GM10847 (cell line): ENCODE data around the gene ANKLE2.

Source experiments
- POLR2A ChIP-seq: IDR thresholded peaks from 2 replicates; pipeline ENCODE4 v1.6.1; 2011; ENCODE audit not compliant: insufficient read length; ENCODE audit errors: extremely low read depth

ANKLE2 gene

DNA sequence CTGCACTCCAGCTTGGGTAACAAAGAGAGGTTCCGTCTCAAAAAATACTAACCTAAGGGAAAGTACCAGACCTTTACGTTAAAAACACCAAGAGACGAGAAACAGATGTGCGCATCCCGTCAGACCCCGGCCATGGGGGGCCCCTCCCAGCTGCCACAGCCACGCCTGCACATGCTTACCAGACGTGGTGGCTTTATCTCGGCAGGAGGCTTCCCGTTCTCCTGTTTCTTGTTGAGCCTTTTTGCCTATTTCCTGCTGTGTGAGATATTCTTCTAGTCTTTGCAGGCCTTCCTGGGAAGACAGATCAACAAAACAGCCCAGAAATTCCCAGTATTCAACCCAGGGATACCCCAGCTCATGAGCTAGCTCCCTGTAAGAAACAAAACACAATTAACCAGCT is 27.4 kb downstream of the ANKLE2 start:
- TF ChIP-seq POLR2A: no peak

- no peak for TF ChIP-seq POLR2A
Observed at GRCh38 chr12:132731574-132731973, 30.1 kb downstream of the ANKLE2 start.

DNA sequence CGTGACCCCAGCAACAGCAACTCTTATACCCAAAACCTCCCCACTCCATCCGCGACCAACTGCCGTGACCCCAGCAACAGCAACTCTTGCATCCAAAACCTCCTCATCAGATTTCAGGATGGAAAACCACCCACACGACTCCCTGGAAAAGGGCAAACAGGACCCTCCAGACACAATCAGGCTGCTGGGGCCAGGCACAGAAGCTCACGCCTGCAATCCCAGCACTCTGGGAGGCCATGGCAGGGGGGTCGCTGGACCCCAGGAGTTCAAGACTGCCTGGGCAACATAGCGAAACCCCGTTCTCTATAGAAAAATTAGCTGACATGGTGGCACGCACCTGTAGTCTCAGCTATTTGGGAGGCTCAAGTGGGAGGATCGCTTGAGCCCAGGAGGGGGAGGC is 31.3 kb downstream of the ANKLE2 start:
- no peak for TF ChIP-seq POLR2A

GRCh38 chr12:132729541-132730320 is 31.9 kb downstream of the ANKLE2 start:
- TF ChIP-seq POLR2A: no peak

DNA sequence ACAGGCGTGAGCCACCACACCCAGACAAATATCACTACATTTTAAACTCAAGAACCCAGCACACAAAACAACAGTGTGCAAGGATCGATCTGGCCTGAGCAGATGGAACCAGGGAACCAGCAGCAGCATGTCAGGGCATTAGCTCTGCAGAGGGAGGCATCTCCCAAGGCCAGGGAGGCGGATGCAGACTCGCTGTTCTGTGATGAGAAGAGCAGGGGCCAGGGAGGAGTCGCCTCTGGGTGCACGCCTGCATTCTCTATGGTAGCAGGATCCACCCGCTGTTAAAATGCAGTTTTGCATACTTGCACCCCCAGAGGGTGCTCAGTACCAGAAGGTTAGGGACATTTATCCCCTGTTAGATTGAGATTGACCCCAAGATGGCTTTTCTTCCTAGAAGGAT is 33.1 kb downstream of the ANKLE2 start:
- no peak for TF ChIP-seq POLR2A

DNA sequence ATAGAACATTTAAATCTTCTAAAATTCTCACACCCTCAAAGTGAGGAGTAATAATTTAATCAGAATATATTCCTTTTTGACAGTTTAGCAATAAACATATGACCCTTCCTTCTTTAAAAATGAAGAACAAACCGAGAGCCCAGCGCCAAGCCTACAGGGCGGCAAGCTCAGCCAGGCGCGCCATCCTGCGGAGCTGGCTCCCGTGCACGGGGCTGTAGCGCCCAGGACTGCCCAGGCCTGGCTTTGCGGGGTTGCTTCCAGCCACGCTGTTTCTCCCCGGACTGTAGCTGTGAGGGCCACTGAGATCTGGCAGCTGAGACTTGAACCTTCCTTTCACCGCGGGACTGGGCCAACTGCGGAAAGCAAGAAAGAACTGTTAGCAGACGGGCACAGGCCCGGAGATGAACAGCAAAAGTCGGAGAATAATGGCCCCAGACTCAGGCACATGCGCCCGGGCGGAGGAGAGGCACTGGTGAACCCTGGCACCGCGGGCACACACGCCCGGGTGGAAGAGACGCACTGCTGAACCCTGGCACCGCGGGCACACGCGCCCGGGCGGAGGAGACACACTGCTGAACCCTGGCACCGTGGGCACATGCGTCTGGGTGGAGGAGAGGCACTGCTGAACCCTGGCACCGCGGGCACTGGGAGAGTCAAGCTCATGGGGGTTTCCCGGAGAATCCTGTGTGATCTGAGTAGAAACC is 34.4 kb downstream of the ANKLE2 start:
- TF ChIP-seq POLR2A: no peak

DNA sequence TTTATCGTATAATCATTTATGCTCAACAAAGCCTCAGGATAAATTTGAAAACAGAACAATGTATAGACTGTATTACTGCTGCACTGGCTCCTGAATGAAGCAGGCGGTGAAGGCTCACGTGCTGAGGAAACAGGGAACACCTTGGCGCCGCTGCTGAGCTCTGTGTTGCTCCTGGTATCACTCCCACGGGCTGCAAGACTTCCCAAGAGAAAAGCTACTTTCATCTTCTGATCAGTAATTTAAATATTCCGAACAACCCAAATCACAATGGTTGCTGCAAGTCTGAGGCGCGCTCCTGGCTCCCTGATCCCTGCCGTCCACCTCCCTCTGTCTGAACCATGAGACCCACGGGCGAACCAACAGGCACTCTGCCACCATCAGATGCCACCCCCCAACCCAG is 35.2 kb downstream of the ANKLE2 start:
- TF ChIP-seq POLR2A: no peak

GRCh38 chr12:132724506-132725241 is 37.0 kb downstream of the ANKLE2 start:
- no peak for TF ChIP-seq POLR2A

DNA sequence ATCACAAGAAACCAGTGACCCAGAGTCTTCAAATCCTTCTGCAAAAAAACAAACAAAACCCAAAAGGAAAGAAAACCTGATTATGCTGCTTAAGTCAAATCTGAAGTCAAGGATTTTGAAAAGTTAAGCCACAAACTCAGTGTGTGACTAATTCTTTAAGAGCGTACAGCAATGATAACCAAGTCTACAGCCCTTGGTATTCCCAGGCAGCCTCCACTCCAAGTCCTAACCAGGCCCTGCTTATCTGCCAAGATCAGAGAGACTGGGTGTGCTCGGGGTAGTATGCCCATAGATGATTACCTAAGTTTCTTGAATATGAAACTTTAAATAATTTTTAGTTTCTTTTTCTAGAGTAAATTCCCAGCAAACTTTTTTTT is 37.9 kb downstream of the ANKLE2 start:
- no peak for TF ChIP-seq POLR2A

DNA sequence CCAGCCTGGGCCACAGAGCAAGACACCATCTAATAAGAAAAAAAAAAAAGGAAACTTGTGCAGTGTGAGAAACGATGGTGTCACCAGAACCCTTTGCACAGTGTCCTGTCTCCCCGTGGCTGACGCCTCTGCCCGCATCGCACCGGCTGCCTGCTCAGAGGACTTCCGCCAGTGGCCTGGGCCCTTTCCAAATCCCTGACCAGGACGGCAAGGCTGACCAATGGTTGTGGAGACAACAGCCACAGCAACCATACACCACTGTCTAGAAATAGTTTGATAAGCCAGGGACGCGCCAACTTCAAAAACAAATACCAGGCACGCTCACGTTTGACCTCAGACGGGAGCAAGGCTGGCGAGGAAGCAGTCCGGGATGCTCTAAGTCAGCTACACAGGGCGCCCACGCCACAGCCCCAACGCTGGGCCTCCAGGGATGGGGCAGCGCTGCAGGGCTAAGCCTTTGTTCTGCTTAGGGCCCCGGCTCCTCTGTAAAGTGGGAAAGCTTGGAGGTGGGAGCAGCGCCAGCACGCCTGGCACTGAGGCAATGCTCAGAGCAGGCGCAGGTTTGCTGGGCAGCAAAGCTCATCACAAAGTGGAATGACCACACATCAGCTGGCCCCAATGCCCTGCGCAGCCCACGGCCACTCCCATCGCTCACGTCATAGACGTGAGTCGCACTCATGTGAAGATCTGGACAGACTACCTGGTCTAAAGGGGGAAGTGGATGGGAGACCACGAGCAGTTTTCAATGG is 38.4 kb downstream of the ANKLE2 start:
- no peak for TF ChIP-seq POLR2A

GRCh38 chr12:132720606-132721345 is 40.9 kb downstream of the ANKLE2 start:
- no peak for TF ChIP-seq POLR2A

- TF ChIP-seq POLR2A: no peak
Observed at GRCh38 chr12:132719954-132720324, 41.7 kb downstream of the ANKLE2 start.

- no peak for TF ChIP-seq POLR2A
Observed at GRCh38 chr12:132719141-132719953, 42.3 kb downstream of the ANKLE2 start.

- TF ChIP-seq POLR2A: no peak
Observed at GRCh38 chr12:132718644-132719043, 43.0 kb downstream of the ANKLE2 start.
